ENCODE results near the gene PDCL3.

Gene PDCL3

GRCh38 chr2:100616841-100617390, 54.1 kb downstream of the PDCL3 start:
- Histone ChIP-seq H3K27ac (ENCODE audit: low read length) (no peak overlapping the region), H4K20me1 (ENCODE audit: insufficient read depth, low read length) (no peaks in the 10 kb centered on the region), H3K9me3 (ENCODE audit: insufficient read depth, low read length, severe bottlenecking) (no peaks in the 10 kb centered on the region), H3K4me2 (ENCODE audit: insufficient read depth, low read length) (no peak overlapping the region), H3K4me1 (ENCODE audit: insufficient read depth, low read length) (no peaks in the 10 kb centered on the region), H3K36me3 (ENCODE audit: insufficient read depth, low read length) (no peaks in the 10 kb centered on the region), H3K79me2 (ENCODE audit: insufficient read depth, low read length) (no peaks in the 10 kb centered on the region), H3K27me3 (ENCODE audit: insufficient read depth, low read length, poor library complexity) (no peaks in the 10 kb centered on the region), H2AFZ (ENCODE audit: low read depth, low read length) (no peak overlapping the region), H3K9ac (ENCODE audit: low read depth, low read length) (no peak overlapping the region), H3K4me3 (ENCODE audit: low read depth in 1 of 2, low read length in 2 of 2) (no peak overlapping the region)
- no peak for DNase-seq
- no peak for TF ChIP-seq EZH2 (IDR thresholded peaks at IDR 0.05; ENCODE audit: borderline replicate concordance, low read depth, low read length, severe bottlenecking)
- TF ChIP-seq, protein P1, sequence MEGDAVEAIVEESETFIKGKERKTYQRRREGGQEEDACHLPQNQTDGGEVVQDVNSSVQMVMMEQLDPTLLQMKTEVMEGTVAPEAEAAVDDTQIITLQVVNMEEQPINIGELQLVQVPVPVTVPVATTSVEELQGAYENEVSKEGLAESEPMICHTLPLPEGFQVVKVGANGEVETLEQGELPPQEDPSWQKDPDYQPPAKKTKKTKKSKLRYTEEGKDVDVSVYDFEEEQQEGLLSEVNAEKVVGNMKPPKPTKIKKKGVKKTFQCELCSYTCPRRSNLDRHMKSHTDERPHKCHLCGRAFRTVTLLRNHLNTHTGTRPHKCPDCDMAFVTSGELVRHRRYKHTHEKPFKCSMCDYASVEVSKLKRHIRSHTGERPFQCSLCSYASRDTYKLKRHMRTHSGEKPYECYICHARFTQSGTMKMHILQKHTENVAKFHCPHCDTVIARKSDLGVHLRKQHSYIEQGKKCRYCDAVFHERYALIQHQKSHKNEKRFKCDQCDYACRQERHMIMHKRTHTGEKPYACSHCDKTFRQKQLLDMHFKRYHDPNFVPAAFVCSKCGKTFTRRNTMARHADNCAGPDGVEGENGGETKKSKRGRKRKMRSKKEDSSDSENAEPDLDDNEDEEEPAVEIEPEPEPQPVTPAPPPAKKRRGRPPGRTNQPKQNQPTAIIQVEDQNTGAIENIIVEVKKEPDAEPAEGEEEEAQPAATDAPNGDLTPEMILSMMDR (IDR thresholded peaks at IDR 0.05; ENCODE audit: borderline replicate concordance, extremely low read depth, low read length, poor library complexity, severe bottlenecking): no peak
- ATAC-seq (ENCODE audit: insufficient read depth, low read depth): no peak

DNA sequence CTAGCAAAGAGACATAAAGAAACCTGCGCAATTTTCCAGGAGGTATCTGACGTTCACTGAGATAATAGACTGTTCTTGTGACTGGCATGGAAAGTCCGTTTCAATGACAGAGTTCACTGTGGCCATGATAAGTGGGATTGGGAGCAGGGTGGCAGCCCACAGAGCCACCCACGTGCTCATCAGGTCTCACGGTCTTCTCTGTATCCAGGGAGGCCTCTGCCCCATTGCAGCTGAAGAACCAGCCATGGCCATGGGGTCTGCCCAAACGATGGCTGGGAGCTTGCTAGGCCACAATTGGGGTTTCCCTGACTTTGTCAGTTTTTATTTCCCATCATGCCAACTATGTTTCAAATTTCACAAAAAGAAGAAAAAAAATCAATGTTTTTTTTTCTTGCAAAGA, 57.2 kb downstream of the PDCL3 start:
- H3K4me3 ChIP-seq (ENCODE audit: low read depth in 1 of 2, low read length in 2 of 2): no peak overlapping the region
- no peak overlapping the region for H3K27ac ChIP-seq (ENCODE audit: low read length)
- ATAC-seq (ENCODE audit: insufficient read depth, low read depth): no peak
- no peaks in the 10 kb centered on the region for H3K4me1 ChIP-seq (ENCODE audit: insufficient read depth, low read length)
- TF ChIP-seq, protein P1 (IDR thresholded peaks at IDR 0.05; ENCODE audit: borderline replicate concordance, extremely low read depth, low read length, poor library complexity, severe bottlenecking): no peak
- TF ChIP-seq EZH2 (IDR thresholded peaks at IDR 0.05; ENCODE audit: borderline replicate concordance, low read depth, low read length, severe bottlenecking): no peak
- H3K9ac ChIP-seq (ENCODE audit: low read depth, low read length): no peak overlapping the region
- no peaks in the 10 kb centered on the region for H3K27me3 ChIP-seq (ENCODE audit: insufficient read depth, low read length, poor library complexity)
- no peaks in the 10 kb centered on the region for H4K20me1 ChIP-seq (ENCODE audit: insufficient read depth, low read length)
- DNase-seq: no peak
- H3K36me3 ChIP-seq (ENCODE audit: insufficient read depth, low read length): no peaks in the 10 kb centered on the region
- H3K79me2 ChIP-seq (ENCODE audit: insufficient read depth, low read length): no peaks in the 10 kb centered on the region
- no peaks in the 10 kb centered on the region for H3K9me3 ChIP-seq (ENCODE audit: insufficient read depth, low read length, severe bottlenecking)
- H3K4me2 ChIP-seq (ENCODE audit: insufficient read depth, low read length): no peak overlapping the region
- H2AFZ ChIP-seq (ENCODE audit: low read depth, low read length): no peak overlapping the region

- H3K4me3 ChIP-seq (ENCODE audit: low read depth in 1 of 2, low read length in 2 of 2): no peak overlapping the region
- H3K9me3 ChIP-seq (ENCODE audit: insufficient read depth, low read length, severe bottlenecking): no peaks in the 10 kb centered on the region
- H3K9ac ChIP-seq (ENCODE audit: low read depth, low read length): no peak overlapping the region
- H3K79me2 ChIP-seq (ENCODE audit: insufficient read depth, low read length): no peaks in the 10 kb centered on the region
- no peaks in the 10 kb centered on the region for H3K27me3 ChIP-seq (ENCODE audit: insufficient read depth, low read length, poor library complexity)
- H2AFZ ChIP-seq (ENCODE audit: low read depth, low read length): no peak overlapping the region
- H3K4me2 ChIP-seq (ENCODE audit: insufficient read depth, low read length): no peak overlapping the region
- no peaks in the 10 kb centered on the region for H4K20me1 ChIP-seq (ENCODE audit: insufficient read depth, low read length)
- ATAC-seq (ENCODE audit: insufficient read depth, low read depth): no peak
- DNase-seq: no peak
- H3K4me1 ChIP-seq (ENCODE audit: insufficient read depth, low read length): no peaks in the 10 kb centered on the region
- TF ChIP-seq, protein P1 (IDR thresholded peaks at IDR 0.05; ENCODE audit: borderline replicate concordance, extremely low read depth, low read length, poor library complexity, severe bottlenecking): no peak
- TF ChIP-seq EZH2 (IDR thresholded peaks at IDR 0.05; ENCODE audit: borderline replicate concordance, low read depth, low read length, severe bottlenecking): no peak
- H3K27ac ChIP-seq (ENCODE audit: low read length): no peak overlapping the region
- no peaks in the 10 kb centered on the region for H3K36me3 ChIP-seq (ENCODE audit: insufficient read depth, low read length)
These were observed 57.7 kb downstream of the PDCL3 start for GRCh38 chr2:100620481-100620880.

Measured in DND-41 (cell line).